Stomach (tissue), 4 donors: ENCODE measurements around the gene COL24A1.

Experiments used
- EP300 ChIP-seq: sonication (generic); formaldehyde crosslinking; IDR thresholded peaks from one replicate; pipeline ENCODE4 v1.6.1; 2017; ENCODE audit warnings: antibody characterized with exemption
- POLR2A ChIP-seq, 4 donors: fragments of 450-650 bp; IDR thresholded peaks; one replicate each; pipeline ENCODE4 v1.6.1; 2016; ENCODE audit warnings: antibody characterized with exemption in 4 of 4, control low read depth in 2 of 4, mild to moderate bottlenecking in 1 of 4, moderate library complexity in 1 of 4
- POLR2AphosphoS5 ChIP-seq, 3 donors: sonication (generic); formaldehyde crosslinking; IDR thresholded peaks; one replicate each; pipeline ENCODE4 v1.6.1; 2016; ENCODE audit warnings: antibody characterized with exemption in 3 of 3
- TF ChIP-seq, protein P1 (sequence below), 7 experiments: fragments of 450-650 bp in 4 of 7; fragments of 200-600 bp in 3 of 7; sonication (generic) in 3 of 7; IDR thresholded peaks; one replicate each; pipeline ENCODE4 v1.5.1; 2016 to 2019; ENCODE audit warnings: antibody characterized with exemption in 7 of 7, control low read depth in 2 of 7, mild to moderate bottlenecking in 1 of 7

DNA sequence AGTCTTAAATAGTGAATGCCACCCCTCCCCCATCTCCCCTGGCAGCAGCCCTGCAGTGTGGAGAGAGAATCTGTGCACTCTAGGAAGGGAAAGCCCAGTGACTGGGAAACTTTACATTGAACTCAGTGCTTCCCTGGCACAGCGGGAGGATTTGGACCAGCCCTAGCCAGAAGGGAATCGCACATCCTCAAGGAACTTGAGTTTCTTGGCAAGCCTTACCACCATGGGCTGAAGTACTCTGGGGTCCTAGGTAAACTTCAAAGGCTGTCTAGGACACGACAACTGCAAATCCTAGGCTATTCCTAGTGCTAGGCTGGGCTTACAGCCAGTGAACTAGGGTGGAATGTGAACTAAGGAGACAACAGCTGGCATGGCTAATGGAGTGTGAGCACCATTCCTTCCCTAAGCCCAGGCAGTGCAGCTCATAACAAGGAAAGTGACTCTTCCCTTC is 88.3 kb downstream of the COL24A1 start:
- TF ChIP-seq, protein P1, sequence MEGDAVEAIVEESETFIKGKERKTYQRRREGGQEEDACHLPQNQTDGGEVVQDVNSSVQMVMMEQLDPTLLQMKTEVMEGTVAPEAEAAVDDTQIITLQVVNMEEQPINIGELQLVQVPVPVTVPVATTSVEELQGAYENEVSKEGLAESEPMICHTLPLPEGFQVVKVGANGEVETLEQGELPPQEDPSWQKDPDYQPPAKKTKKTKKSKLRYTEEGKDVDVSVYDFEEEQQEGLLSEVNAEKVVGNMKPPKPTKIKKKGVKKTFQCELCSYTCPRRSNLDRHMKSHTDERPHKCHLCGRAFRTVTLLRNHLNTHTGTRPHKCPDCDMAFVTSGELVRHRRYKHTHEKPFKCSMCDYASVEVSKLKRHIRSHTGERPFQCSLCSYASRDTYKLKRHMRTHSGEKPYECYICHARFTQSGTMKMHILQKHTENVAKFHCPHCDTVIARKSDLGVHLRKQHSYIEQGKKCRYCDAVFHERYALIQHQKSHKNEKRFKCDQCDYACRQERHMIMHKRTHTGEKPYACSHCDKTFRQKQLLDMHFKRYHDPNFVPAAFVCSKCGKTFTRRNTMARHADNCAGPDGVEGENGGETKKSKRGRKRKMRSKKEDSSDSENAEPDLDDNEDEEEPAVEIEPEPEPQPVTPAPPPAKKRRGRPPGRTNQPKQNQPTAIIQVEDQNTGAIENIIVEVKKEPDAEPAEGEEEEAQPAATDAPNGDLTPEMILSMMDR (IDR thresholded peaks at IDR 0.05), result no peak
- TF ChIP-seq POLR2AphosphoS5 (IDR thresholded peaks at IDR 0.05) (no peak), POLR2A (IDR thresholded peaks at IDR 0.05) (no peak), EP300 (no peak)
